Right lobe of liver (tissue), 4 donors: ENCODE measurements around the gene NDUFAF2.

Experiments
- CTCF ChIP-seq, 4 donors: fragments of 200-600 bp in 3 of 4; fragments of 450-650 bp in 1 of 4; IDR thresholded peaks; one replicate each; pipeline versions ENCODE4 v1.5.1 to v1.8.0; 2016 to 2022; ENCODE audit warnings: antibody characterized with exemption in 4 of 4, mild to moderate bottlenecking in 2 of 4
- POLR2A ChIP-seq: fragments of 450-650 bp; IDR thresholded peaks from one replicate; pipeline ENCODE4 v1.6.1; 2017; ENCODE audit warnings: antibody characterized with exemption, mild to moderate bottlenecking
- donor health status: DM: no; HTN: no; CAD: no.
- donor health status: DM: no; HTN: no; CAD: no.
- donor health status: DM: no; HTN: yes; CAD: no.

GRCh38 chr5:61084658-61085057, 139.7 kb downstream of the NDUFAF2 start:
- TF ChIP-seq CTCF (IDR thresholded peaks at IDR 0.05) (no peak), POLR2A (no peak)
